Epithelial cell of esophagus (primary cell): ENCODE results near the gene ZNF503.

Experiments
- DNase-seq: peaks from one replicate; pipeline ENCODE4 v3.0.0; 2010; ENCODE audit warnings: low read depth
- H3K4me3 ChIP-seq: 2 replicates; pipeline ENCODE4 v1.5.1; 2011; ENCODE audit warnings: mild to moderate bottlenecking, low read length, control low read depth
- TF ChIP-seq, protein P1 (sequence below): IDR thresholded peaks from 2 replicates; pipeline ENCODE4 v1.5.1; 2011; ENCODE audit warnings: low read depth, mild to moderate bottlenecking, low read length, control low read depth, inconsistent platforms; ENCODE audit not compliant: insufficient read depth; ENCODE audit errors: missing control alignments

The ZNF503 gene

DNA sequence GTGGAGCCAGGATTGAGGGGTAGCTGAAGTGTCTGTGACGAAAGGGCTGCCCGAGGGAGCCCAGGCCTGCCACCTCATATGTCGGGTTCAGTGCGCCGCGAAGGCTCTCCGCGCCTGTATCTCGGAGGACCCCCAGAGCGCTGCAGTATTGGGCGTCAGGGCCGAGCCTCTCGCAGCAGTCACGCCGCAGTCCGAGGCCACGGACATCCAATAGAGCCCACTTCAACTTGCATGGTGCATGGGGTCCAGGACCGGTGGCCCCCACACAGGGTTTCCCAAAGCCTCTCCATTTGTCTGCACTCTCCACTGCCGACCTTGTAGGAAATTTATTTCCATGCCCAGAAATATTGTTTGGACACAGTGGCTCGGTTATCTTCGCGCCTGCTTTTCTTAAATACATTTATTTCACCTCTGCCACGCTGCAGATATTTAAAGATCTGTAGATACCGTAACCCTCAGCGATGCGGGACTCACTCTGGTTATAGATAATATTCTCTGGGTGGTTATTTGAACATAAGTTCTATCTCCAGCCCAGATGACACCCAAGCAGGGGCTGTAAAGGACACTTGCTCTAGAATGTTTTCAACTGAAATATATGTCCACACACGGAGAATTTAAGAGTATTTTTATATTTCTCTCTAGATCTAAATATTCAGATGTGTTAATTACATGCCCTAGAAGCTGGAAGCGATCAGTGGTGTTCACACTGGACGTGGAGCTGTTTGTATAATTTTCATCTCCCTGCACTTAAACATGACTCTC is 5.1 kb upstream of the ZNF503 start:
- peak overlapping the region; percentile 78 for H3K4me3 ChIP-seq
- peak; percentile 30 for DNase-seq
- TF ChIP-seq, protein P1, sequence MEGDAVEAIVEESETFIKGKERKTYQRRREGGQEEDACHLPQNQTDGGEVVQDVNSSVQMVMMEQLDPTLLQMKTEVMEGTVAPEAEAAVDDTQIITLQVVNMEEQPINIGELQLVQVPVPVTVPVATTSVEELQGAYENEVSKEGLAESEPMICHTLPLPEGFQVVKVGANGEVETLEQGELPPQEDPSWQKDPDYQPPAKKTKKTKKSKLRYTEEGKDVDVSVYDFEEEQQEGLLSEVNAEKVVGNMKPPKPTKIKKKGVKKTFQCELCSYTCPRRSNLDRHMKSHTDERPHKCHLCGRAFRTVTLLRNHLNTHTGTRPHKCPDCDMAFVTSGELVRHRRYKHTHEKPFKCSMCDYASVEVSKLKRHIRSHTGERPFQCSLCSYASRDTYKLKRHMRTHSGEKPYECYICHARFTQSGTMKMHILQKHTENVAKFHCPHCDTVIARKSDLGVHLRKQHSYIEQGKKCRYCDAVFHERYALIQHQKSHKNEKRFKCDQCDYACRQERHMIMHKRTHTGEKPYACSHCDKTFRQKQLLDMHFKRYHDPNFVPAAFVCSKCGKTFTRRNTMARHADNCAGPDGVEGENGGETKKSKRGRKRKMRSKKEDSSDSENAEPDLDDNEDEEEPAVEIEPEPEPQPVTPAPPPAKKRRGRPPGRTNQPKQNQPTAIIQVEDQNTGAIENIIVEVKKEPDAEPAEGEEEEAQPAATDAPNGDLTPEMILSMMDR: no peak

DNA sequence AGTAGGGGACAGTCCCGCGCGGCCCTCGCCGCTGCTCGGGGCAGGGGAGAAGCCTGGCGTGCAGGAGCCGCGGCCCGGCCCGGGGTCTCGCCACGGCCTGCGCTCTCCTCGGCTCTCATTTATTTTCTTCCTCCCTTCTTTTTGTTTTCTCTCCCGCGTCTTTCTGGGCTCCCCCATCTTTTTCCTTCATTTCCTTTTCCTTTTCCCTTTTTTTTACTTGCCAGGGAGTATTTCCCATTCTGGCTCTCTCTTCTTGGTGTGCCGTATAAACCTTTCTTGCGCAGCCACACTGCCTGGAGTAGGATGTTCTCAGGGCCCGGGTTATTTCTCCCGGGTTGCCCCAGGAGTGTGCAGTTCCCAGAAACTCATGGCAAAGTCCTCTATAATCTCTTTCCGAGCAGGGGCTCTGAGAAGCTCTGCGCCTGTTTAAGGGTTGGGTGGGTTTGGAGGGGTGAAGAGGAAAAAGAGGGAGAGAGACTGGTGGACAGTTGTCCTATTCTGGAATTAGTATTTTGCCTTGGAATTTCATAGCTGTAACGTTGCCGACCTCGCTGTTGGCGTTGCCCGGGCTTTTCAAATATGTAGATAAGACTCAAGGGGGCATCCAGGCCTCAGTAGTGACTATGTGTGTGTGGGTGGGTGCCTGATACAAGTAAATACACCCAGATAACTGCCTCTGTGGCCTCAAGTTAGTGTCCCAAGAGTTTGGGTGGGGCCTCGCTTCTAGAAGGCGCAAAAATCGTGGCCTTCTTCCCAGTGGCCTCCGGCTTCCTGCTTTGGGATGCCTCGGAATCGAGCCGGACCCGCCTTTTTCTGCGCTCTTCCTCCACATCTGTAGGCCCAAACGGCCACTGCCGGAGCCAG is 4.3 kb upstream of the ZNF503 start:
- TF ChIP-seq, protein P1: no peak
- peak overlapping the region; percentile 78 for H3K4me3 ChIP-seq
- peak; percentile 65 for DNase-seq

DNA sequence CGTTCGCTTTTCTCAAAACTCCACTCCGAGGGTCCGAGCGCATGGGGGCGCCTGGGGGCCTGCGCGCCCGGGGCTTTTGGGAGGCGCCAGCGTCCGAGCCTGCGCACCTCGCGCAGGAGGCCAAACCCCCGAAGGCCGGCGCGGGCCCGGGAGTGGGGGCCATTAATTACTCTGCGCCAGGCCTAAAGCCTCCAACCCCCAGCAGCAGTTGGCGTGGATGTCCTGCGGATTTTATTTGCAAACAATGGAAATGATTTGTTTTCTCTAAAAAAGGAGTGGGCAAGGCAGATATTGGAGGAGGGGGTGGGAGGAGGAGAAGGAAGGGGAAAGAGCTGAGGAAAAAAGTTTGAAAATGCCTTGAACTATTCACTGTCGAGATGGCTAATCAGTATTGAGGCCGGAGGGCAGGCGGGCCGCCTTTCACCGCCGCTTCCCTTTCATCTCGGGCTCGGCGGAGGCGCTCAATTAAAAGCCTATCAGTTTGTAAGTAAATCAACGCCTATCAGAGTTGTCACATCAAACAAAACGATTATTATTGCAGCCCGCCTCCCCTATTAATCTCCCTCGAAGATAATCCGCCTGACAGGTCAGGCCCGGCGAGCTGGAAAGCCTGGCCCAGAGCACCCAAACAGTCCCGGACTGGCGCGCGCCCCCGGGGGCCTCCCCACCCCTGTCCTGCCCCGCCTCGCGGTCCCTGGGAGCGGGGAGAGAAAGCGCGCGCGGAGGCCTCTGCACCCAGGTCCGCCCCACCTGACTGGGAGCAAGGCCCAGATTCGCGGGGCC is 3.4 kb upstream of the ZNF503 start:
- TF ChIP-seq, protein P1: no peak
- peak overlapping the region; percentile 96 for H3K4me3 ChIP-seq
- DNase-seq: peak; percentile 59

DNA sequence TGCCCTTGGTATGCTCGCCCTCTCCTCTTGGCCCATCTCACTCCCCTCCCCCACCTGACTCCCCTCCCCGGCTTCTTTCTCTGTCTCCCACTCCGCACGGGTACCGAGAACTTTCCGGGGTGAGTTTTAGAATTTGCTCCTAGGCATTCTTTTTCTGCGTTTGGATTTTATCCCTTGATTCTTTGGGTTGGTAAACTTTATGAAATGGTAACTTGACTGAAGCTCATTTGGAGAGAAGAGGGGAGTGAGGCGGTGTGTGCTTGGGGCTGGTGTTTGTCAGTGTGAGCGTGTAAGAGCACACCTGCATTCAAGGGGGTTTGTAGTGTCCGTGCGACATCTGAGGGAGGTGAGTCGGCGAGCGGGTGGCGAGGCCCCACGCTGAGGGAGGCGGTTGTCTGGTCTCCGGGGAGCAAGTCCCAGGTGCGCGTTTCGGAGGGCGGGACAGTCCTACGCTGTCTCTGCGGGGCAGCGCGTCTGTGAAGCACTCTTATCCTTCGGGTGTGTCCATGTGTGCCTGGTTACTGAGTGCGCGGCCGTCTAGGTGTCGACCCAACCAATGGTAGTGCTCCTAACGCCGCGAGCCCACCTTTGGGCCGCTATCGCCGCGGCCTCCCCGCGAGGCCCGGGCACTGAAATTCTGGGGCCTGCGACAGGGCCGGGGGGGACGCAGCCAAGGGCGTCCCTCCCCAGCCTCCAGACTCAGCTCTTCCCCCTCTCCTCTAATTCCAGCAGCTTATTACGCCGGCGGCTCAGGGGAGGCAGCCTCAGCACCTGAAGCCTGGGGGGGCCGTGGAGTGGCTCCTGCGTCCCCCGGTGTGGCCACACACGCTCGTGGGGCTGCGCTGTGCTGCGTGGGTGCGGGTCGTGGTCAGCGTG is 2.6 kb upstream of the ZNF503 start:
- TF ChIP-seq, protein P1: no peak
- H3K4me3 ChIP-seq: peak overlapping the region; percentile 96
- DNase-seq: peak; percentile 82

DNA sequence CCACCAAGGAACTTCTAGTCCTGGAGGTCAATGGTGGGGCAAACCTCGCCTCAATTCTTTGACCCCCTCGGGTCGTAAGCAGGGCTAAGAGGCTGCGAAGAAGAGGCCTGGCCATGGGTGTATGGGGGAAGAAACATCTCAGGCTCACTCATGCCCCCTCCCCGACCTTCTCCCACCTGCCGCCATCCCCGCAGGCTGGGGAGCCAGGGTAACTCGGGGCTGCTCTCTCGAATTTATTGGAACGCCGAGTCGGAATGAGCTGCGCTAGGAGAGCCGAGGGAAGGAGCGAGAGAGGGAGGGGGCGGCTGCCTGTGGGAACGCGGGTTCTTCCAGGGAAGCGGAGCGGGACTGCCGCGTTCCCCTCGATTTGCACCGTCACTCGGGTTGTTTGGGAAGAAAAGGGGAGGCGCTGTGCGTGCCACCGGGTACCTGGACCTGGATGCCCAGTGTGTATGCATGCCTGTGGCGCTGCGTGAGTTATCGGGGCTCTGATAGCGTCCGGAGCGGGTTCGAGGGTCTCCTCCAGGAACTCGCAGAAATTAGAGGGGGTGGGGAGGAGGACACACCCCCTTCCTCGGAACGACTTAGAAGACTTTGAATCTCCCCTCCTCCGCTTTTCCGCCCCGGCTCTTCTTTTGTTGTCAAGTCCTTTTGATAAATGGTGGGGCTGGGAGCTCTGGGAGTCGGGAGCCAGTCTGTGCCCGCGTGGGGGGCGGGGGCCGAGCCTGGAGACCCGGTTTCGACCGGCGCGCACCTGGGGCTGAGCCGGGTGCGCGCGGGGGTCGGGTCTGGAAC is 1.8 kb upstream of the ZNF503 start:
- peak overlapping the region; percentile 96 for H3K4me3 ChIP-seq
- TF ChIP-seq, protein P1: no peak

More for the DNA sequence above, 1.8 kb upstream of the ZNF503 start:
- peak; percentile 65 for DNase-seq
